Caco-2 (cell line): ENCODE measurements around the gene SPAST. TPM values are rescaled to one million over a fixed set of nuclear protein-coding genes. Genes with fewer than 3 reads are reported as not detected.

Source experiments
- BruUV-seq: library from RNA; stranded (reverse); fragments of 400-500 nt; replicated peaks from 2 replicates; lab custom pipeline; 2021; lab: Mats Ljungman, UMichigan
- CTCF ChIA-PET: fragments of 300-600 bp; sonication (Branson Sonifier 250); formaldehyde crosslinking; loops from one replicate; lab custom pipeline; 2022; ENCODE audit warnings: antibody characterized with exemption; lab: Charles Lee
- POLR2A ChIA-PET: fragments of 300-600 bp; sonication (Branson Sonifier 250); formaldehyde crosslinking; loops from one replicate; lab custom pipeline; 2022; ENCODE audit warnings: antibody characterized with exemption; lab: Charles Lee
- DNase-seq, 2 experiments: peaks; one replicate each; pipeline versions ENCODE4 v3.0.0 to v3.0.0-alpha.2; 2020 to 2022
- H3K27me3 ChIP-seq: replicated peaks from 2 replicates; pipeline ENCODE4 v1.6.0; 2011; ENCODE audit warnings: low read length; ENCODE audit not compliant: control insufficient read depth, insufficient read depth
- H3K36me3 ChIP-seq: 2 replicates; pipeline ENCODE4 v1.5.1; 2011; ENCODE audit warnings: low read length; ENCODE audit not compliant: control insufficient read depth, insufficient read depth
- H3K4me1 ChIP-seq: fragments of 250-450 bp; sonication (Bioruptor Pico); 2 replicates; pipeline ENCODE4 v1.5.1; 2020; ENCODE audit warnings: mild to moderate bottlenecking
- H3K4me3 ChIP-seq: 2 replicates; pipeline ENCODE4 v1.5.1; 2011; ENCODE audit warnings: low read depth, mild to moderate bottlenecking, control low read depth, low read length
- H3K9me3 ChIP-seq: fragments of 250-450 bp; sonication (Bioruptor Pico); 2 replicates; pipeline ENCODE4 v1.5.1; 2020; ENCODE audit warnings: mild to moderate bottlenecking, moderate library complexity
- H3K27ac Mint-ChIP-seq: one replicate; pipeline ENCODE4 v1.8.0; 2022; ENCODE audit warnings: mixed read lengths; ENCODE audit not compliant: unreplicated experiment
- H3K27me3 Mint-ChIP-seq: one replicate; pipeline ENCODE4 v1.8.0; 2022; ENCODE audit warnings: mixed read lengths; ENCODE audit not compliant: insufficient read depth, unreplicated experiment
- H3K36me3 Mint-ChIP-seq: one replicate; pipeline ENCODE4 v1.8.0; 2022; ENCODE audit warnings: mild to moderate bottlenecking, mixed read lengths; ENCODE audit not compliant: insufficient read depth, unreplicated experiment
- H3K4me1 Mint-ChIP-seq: one replicate; pipeline ENCODE4 v1.8.0; 2022; ENCODE audit warnings: low read depth, mixed read lengths; ENCODE audit not compliant: unreplicated experiment
- H3K4me3 Mint-ChIP-seq: one replicate; pipeline ENCODE4 v1.8.0; 2022; ENCODE audit warnings: mild to moderate bottlenecking, moderate library complexity, mixed read lengths; ENCODE audit not compliant: unreplicated experiment
- H3K9me3 Mint-ChIP-seq: one replicate; pipeline ENCODE4 v1.8.0; 2022; ENCODE audit warnings: mixed read lengths; ENCODE audit not compliant: unreplicated experiment
- intact Hi-C: fragments of 100-400 bp; cut with micrococcal nuclease; formaldehyde crosslinking; loops from one replicate; pipeline ENCODE4 v1.10.0; 2022; ENCODE audit not compliant: unreplicated experiment
- total RNA-seq: library from RNA; stranded (reverse); gene quantifications from 2 replicates; pipeline ENCODE4 v1.2.3, GENCODE V29; 2022
- TF ChIP-seq, protein P1 (sequence below), 2 experiments: fragments of 200-600 bp in 1 of 2; IDR thresholded peaks; 1 replicate in 1 of 2; 2 replicates in 1 of 2; pipeline versions ENCODE4 v1.5.1 to v1.8.0; 2011 to 2022; ENCODE audit warnings: antibody characterized with exemption in 1 of 2, control low read depth in 1 of 2, inconsistent platforms in 1 of 2, low read depth in 1 of 2, low read length in 1 of 2, mild to moderate bottlenecking in 1 of 2, moderate library complexity in 1 of 2; ENCODE audit not compliant: insufficient read depth in 1 of 2, severe bottlenecking in 1 of 2, unreplicated experiment in 1 of 2

Gene SPAST
- total RNA-seq, 1 experiment from 2014 or later: 29.7 TPM

GRCh38 chr2:32182667-32183066, 119.3 kb downstream of the SPAST start:
- no peak overlapping the region for H3K4me3 Mint-ChIP-seq
- intact Hi-C loops: no loop called here
- no peaks in the 10 kb centered on the region for H3K27me3 Mint-ChIP-seq
- Histone ChIP-seq H3K4me1 (no peaks in the 10 kb centered on the region), H3K27me3 (no peaks in the 10 kb centered on the region), H3K4me3 (no peak overlapping the region), H3K9me3 (no peaks in the 10 kb centered on the region), H3K36me3 (no peaks in the 10 kb centered on the region)
- H3K4me1 Mint-ChIP-seq: no peaks in the 10 kb centered on the region
- DNase-seq: no peak
- ChIA-PET POLR2A (no interaction called here), CTCF (no interaction called here)
- H3K27ac Mint-ChIP-seq: no peak overlapping the region
- peaks cover 33% of the 10 kb centered on the region for H3K36me3 Mint-ChIP-seq
- BruUV-seq: no TSS peak
- H3K9me3 Mint-ChIP-seq: no peaks in the 10 kb centered on the region
- TF ChIP-seq, protein P1, sequence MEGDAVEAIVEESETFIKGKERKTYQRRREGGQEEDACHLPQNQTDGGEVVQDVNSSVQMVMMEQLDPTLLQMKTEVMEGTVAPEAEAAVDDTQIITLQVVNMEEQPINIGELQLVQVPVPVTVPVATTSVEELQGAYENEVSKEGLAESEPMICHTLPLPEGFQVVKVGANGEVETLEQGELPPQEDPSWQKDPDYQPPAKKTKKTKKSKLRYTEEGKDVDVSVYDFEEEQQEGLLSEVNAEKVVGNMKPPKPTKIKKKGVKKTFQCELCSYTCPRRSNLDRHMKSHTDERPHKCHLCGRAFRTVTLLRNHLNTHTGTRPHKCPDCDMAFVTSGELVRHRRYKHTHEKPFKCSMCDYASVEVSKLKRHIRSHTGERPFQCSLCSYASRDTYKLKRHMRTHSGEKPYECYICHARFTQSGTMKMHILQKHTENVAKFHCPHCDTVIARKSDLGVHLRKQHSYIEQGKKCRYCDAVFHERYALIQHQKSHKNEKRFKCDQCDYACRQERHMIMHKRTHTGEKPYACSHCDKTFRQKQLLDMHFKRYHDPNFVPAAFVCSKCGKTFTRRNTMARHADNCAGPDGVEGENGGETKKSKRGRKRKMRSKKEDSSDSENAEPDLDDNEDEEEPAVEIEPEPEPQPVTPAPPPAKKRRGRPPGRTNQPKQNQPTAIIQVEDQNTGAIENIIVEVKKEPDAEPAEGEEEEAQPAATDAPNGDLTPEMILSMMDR (IDR thresholded peaks at IDR 0.05; ENCODE audit: insufficient read depth in 1 of 2, low read depth in 1 of 2, low read length in 1 of 2, severe bottlenecking in 1 of 2, unreplicated experiment in 1 of 2): no peak

- no peak for DNase-seq
- Histone ChIP-seq H3K36me3 (no peaks in the 10 kb centered on the region), H3K4me3 (no peak overlapping the region), H3K9me3 (no peaks in the 10 kb centered on the region), H3K4me1 (no peaks in the 10 kb centered on the region), H3K27me3 (no peaks in the 10 kb centered on the region)
- intact Hi-C loops: no loop called here
- Mint-ChIP-seq H3K4me1 (no peaks in the 10 kb centered on the region), H3K9me3 (no peaks in the 10 kb centered on the region), H3K4me3 (no peak overlapping the region), H3K36me3 (peaks cover 40% of the 10 kb centered on the region), H3K27me3 (no peaks in the 10 kb centered on the region), H3K27ac (no peak overlapping the region)
- ChIA-PET CTCF (no interaction called here), POLR2A (interaction anchor here (0.7 kb wide), 1 partner anchor 149 kb away, joined by 9 read pairs; no protein-coding TSS in a partner anchor)
- no TSS peak for BruUV-seq
- TF ChIP-seq, protein P1 (IDR thresholded peaks at IDR 0.05; ENCODE audit: insufficient read depth in 1 of 2, low read depth in 1 of 2, low read length in 1 of 2, severe bottlenecking in 1 of 2, unreplicated experiment in 1 of 2): no peak
Measured at GRCh38 chr2:32189011-32189410, 125.7 kb downstream of the SPAST start.

GRCh38 chr2:32192418-32192817, 129.1 kb downstream of the SPAST start:
- POLR2A ChIA-PET: no interaction called here

More at GRCh38 chr2:32192418-32192817, 129.1 kb downstream of the SPAST start:
- no peaks in the 10 kb centered on the region for H3K9me3 ChIP-seq
- Mint-ChIP-seq H3K36me3 (peaks cover 34% of the 10 kb centered on the region), H3K27me3 (no peaks in the 10 kb centered on the region), H3K27ac (no peak overlapping the region), H3K9me3 (no peaks in the 10 kb centered on the region), H3K4me1 (no peaks in the 10 kb centered on the region), H3K4me3 (no peak overlapping the region)
- H3K4me1 ChIP-seq: no peaks in the 10 kb centered on the region
- CTCF ChIA-PET: no interaction called here
- no peaks in the 10 kb centered on the region for H3K27me3 ChIP-seq
- BruUV-seq: no TSS peak
- TF ChIP-seq, protein P1 (IDR thresholded peaks at IDR 0.05; ENCODE audit: insufficient read depth in 1 of 2, low read depth in 1 of 2, low read length in 1 of 2, severe bottlenecking in 1 of 2, unreplicated experiment in 1 of 2): no peak
- DNase-seq: no peak
- intact Hi-C loops: no loop called here
- H3K36me3 ChIP-seq: no peaks in the 10 kb centered on the region
- H3K4me3 ChIP-seq: no peak overlapping the region
